Activated effector memory CD4-positive, alpha-beta T cell treated with anti-CD3 and anti-CD28 coated beads, Interleukin-2, amount 50 U/mL, for 16 hours (primary cell): ENCODE measurements around the gene STRBP.

Source experiments
- DNase-seq: peaks from one replicate; pipeline ENCODE4 v3.0.0-alpha.2; 2020

The STRBP gene

GRCh38 chr9:123091459-123091858 lies 176.9 kb downstream of the STRBP start:
- no peak for DNase-seq

- no peak for DNase-seq
Observed at GRCh38 chr9:123090956-123091355, 177.4 kb downstream of the STRBP start.

GRCh38 chr9:123090198-123090896 lies 178.0 kb downstream of the STRBP start:
- DNase-seq = no peak

GRCh38 chr9:123089790-123090189 lies 178.6 kb downstream of the STRBP start:
- DNase-seq = no peak

- no peak for DNase-seq
Observed at GRCh38 chr9:123089040-123089439, 179.3 kb downstream of the STRBP start.

GRCh38 chr9:123087359-123087888 lies 181.0 kb downstream of the STRBP start:
- DNase-seq = no peak

GRCh38 chr9:123085916-123086315 lies 182.5 kb downstream of the STRBP start:
- no peak for DNase-seq

GRCh38 chr9:123084256-123084655 lies 184.1 kb downstream of the STRBP start:
- no peak for DNase-seq

GRCh38 chr9:123083680-123084079 lies 184.7 kb downstream of the STRBP start:
- DNase-seq = no peak

GRCh38 chr9:123081824-123082223 lies 186.6 kb downstream of the STRBP start:
- DNase-seq = no peak

- no peak for DNase-seq
Observed at GRCh38 chr9:123080444-123080843, 187.9 kb downstream of the STRBP start.

GRCh38 chr9:123074628-123075027 lies 193.8 kb downstream of the STRBP start:
- DNase-seq = no peak

GRCh38 chr9:123073991-123074422 lies 194.4 kb downstream of the STRBP start:
- no peak for DNase-seq

- no peak for DNase-seq
Observed at GRCh38 chr9:123073441-123073840, 194.9 kb downstream of the STRBP start.

GRCh38 chr9:123072407-123072995 lies 195.9 kb downstream of the STRBP start:
- DNase-seq = no peak
